GM18909 (cell line): ENCODE results near the gene TBC1D16.

Experiments used
- ATAC-seq: cut with Tn5 transposase; IDR thresholded peaks from one replicate; pipeline ENCODE4 v1.9.1; 2021; ENCODE audit warnings: mild to moderate bottlenecking; ENCODE audit not compliant: unreplicated experiment, poor library complexity

TBC1D16 gene

GRCh38 chr17:79991140-79991923 is 44.3 kb downstream of the TBC1D16 start:
- no peak for ATAC-seq

- no peak for ATAC-seq
These were observed 45.0 kb downstream of the TBC1D16 start for GRCh38 chr17:79990704-79991103.

GRCh38 chr17:79990051-79990592 is 45.5 kb downstream of the TBC1D16 start:
- ATAC-seq, result no peak

GRCh38 chr17:79989106-79989835 is 46.4 kb downstream of the TBC1D16 start:
- ATAC-seq, result no peak

GRCh38 chr17:79988185-79988971 is 47.3 kb downstream of the TBC1D16 start:
- ATAC-seq, result no peak

- ATAC-seq, result no peak
These were observed 47.8 kb downstream of the TBC1D16 start for GRCh38 chr17:79987935-79988184.

GRCh38 chr17:79987187-79987934 is 48.3 kb downstream of the TBC1D16 start:
- no peak for ATAC-seq

GRCh38 chr17:79986411-79987186 is 49.1 kb downstream of the TBC1D16 start:
- no peak for ATAC-seq

GRCh38 chr17:79985943-79986391 is 49.7 kb downstream of the TBC1D16 start:
- no peak for ATAC-seq

GRCh38 chr17:79985361-79985942 is 50.2 kb downstream of the TBC1D16 start:
- ATAC-seq, result no peak

GRCh38 chr17:79984877-79985276 is 50.8 kb downstream of the TBC1D16 start:
- ATAC-seq, result no peak

- no peak for ATAC-seq
These were observed 51.4 kb downstream of the TBC1D16 start for GRCh38 chr17:79984045-79984840.

GRCh38 chr17:79983456-79983855 is 52.2 kb downstream of the TBC1D16 start:
- no peak for ATAC-seq

GRCh38 chr17:79982986-79983385 is 52.7 kb downstream of the TBC1D16 start:
- no peak for ATAC-seq

GRCh38 chr17:79981661-79982101 is 54.0 kb downstream of the TBC1D16 start:
- no peak for ATAC-seq

GRCh38 chr17:79981090-79981489 is 54.6 kb downstream of the TBC1D16 start:
- no peak for ATAC-seq

GRCh38 chr17:79980246-79981043 is 55.2 kb downstream of the TBC1D16 start:
- no peak for ATAC-seq
